GM10266 (cell line): ENCODE results near the gene OPTN.

Source experiments
- DNase-seq: peaks from one replicate; pipeline ENCODE4 v3.0.0; 2012; ENCODE audit errors: extremely low spot score
- CTCF ChIP-seq: IDR thresholded peaks from 2 replicates; pipeline ENCODE4 v1.5.1; 2012; ENCODE audit warnings: mild to moderate bottlenecking, low read depth; ENCODE audit not compliant: control insufficient read depth, insufficient read depth; ENCODE audit errors: missing control alignments

OPTN gene

GRCh38 chr10:13066527-13066926 lies 33.4 kb upstream of the OPTN start:
- no peak for TF ChIP-seq CTCF
- no peak for DNase-seq

- no peak for TF ChIP-seq CTCF
- no peak for DNase-seq
These were observed 32.5 kb upstream of the OPTN start for GRCh38 chr10:13067431-13067830.

GRCh38 chr10:13068071-13068470 lies 31.9 kb upstream of the OPTN start:
- no peak for DNase-seq
- TF ChIP-seq CTCF: no peak

GRCh38 chr10:13068484-13068883 lies 31.5 kb upstream of the OPTN start:
- no peak for DNase-seq
- TF ChIP-seq CTCF: no peak

GRCh38 chr10:13072339-13072738 lies 27.6 kb upstream of the OPTN start:
- no peak for TF ChIP-seq CTCF
- no peak for DNase-seq

- TF ChIP-seq CTCF: peak; percentile 86
- peak; percentile 67 for DNase-seq
These were observed 25.2 kb upstream of the OPTN start for GRCh38 chr10:13074563-13075451.
